ENCODE results near the gene AEN. TPM values are rescaled to one million over a fixed set of nuclear protein-coding genes. Genes with fewer than 3 reads are reported as not detected.

AEN gene
- total and polyA plus RNA-seq, 2 of the 8 experiments (the other 6 are each of a cell fraction or from before 2014, with no cell fraction given), result 112 to 122 TPM

GRCh38 chr15:88618686-88619085 is 2.5 kb upstream of the AEN start (continued):
- no peak for TF ChIP-seq CHD7 (IDR thresholded peaks at IDR 0.05; ENCODE audit: insufficient replicate concordance, low read length)
- TF ChIP-seq SUZ12 (IDR thresholded peaks at IDR 0.05; ENCODE audit: low read length), result no peak
- no peak for TF ChIP-seq EP300 (IDR thresholded peaks at IDR 0.05; ENCODE audit: borderline replicate concordance in 1 of 2, low read depth in 2 of 2, low read length in 2 of 2)
- no peak for TF ChIP-seq ATF3 (IDR thresholded peaks at IDR 0.05; ENCODE audit: insufficient read depth, low read depth, low read length)
- no peak for TF ChIP-seq PHF8 (conservative IDR thresholded peaks at IDR 0.05; ENCODE audit: low read depth, low read length)
- no peak for TF ChIP-seq HDAC6 (IDR thresholded peaks at IDR 0.05; ENCODE audit: low read depth, low read length)
- no peak for TF ChIP-seq TCF12 (IDR thresholded peaks at IDR 0.05; ENCODE audit: low read depth, low read length)
- no peak for TF ChIP-seq HDAC2 (IDR thresholded peaks at IDR 0.05; ENCODE audit: borderline replicate concordance in 1 of 2, low read depth in 2 of 2, low read length in 2 of 2)
- TF ChIP-seq POLR2AphosphoS5 (IDR thresholded peaks at IDR 0.05; ENCODE audit: low read depth, low read length), result no peak
- no peak for TF ChIP-seq SP2 (IDR thresholded peaks at IDR 0.05; ENCODE audit: low read length)
- no peak for TF ChIP-seq CREB1 (IDR thresholded peaks at IDR 0.05)
